Heart left ventricle (tissue), 13 donors: ENCODE measurements around the gene SORL1.

Source experiments
- CTCF ChIP-seq, 12 donors: fragments of 200-600 bp; sonication (generic) in 4 of 12; IDR thresholded peaks; one replicate each; pipeline versions ENCODE4 v1.5.0 to v1.8.0; 2018 to 2022; ENCODE audit warnings: antibody characterized with exemption in 12 of 12, mild to moderate bottlenecking in 5 of 12
- POLR2A ChIP-seq, 2 donors: fragments of 450-650 bp; IDR thresholded peaks; one replicate each; pipeline ENCODE4 v1.6.1; 2017; ENCODE audit warnings: antibody characterized with exemption in 2 of 2, mild to moderate bottlenecking in 2 of 2, moderate library complexity in 2 of 2
- donor health status: ischemic (EF 13 %, LVEDD 7.1; RV severe dilation, severe dysfunction).
- donor health status: DM: no; HTN: yes; CAD: no.
- donor health status: DM: no; HTN: no; CAD: no.
- donor health status: ischemic (EF 25% LVEDD 6.9; RV normal size, moderate dysfunction).
- donor health status: ischemic (EF 25% LVEDD 5.7; RV mildly dilated, moderate dysfunction).
- donor health status: ischemic (EF 35%, LVEDD 5.7; RV mildly dilated, moderate dysfunction).
- donor health status: nonischemic (EF 11% LVEDD 7.7; RV severe dilation, severe dysfunction).
- donor health status: DM: yes; HTN: yes; CAD: no.
- donor health status: PGD.
- donor health status: ischemic (EF 29% LVEDD 5.4; RV normal size, mild dysfunction).
- donor health status: nonischemic (EF 23%, LVEDD 6.1; RV moderate dilation, normal function).

GRCh38 chr11:121608545-121609098, 156.5 kb downstream of the SORL1 start:
- TF ChIP-seq CTCF (IDR thresholded peaks at IDR 0.05) (no peak), POLR2A (IDR thresholded peaks at IDR 0.05) (no peak)
